ENCODE data around the gene FTO. TPM values are rescaled to one million over a fixed set of nuclear protein-coding genes. Genes with fewer than 3 reads are reported as not detected.
A peak's percentile ranks its signal among the peaks of the same experiment; 100 is the strongest.

FTO gene
- total and polyA plus RNA-seq, 2 of the 8 experiments (the other 6 are each of a cell fraction or from before 2014, with no cell fraction given): 34.5 to 59.8 TPM

- Histone ChIP-seq H3K4me2 (ENCODE audit: insufficient read depth in 1 of 2, low read depth in 2 of 2, low read length in 2 of 2) (no peak overlapping the region), H4K8ac (ENCODE audit: extremely low read depth, insufficient read depth, low read length) (no peak overlapping the region), H3K9me3 (ENCODE audit: insufficient read depth in 2 of 2, low read depth in 1 of 2, low read length in 1 of 2) (0 out of 4 replicates have a peak, but pooled peaks cover 0 to 2% of the 10 kb centered on the region in 2 experiments), H2BK12ac (ENCODE audit: low read depth, low read length) (no peak overlapping the region; the same call in 1 of the 2 replicates), H3K27ac (ENCODE audit: low read depth, low read length) (no peak overlapping the region), H3K18ac (ENCODE audit: extremely low read depth, low read length) (no peak overlapping the region), H3K79me1 (ENCODE audit: low read depth, low read length) (no peaks in the 10 kb centered on the region), H3K36me3 (ENCODE audit: control insufficient read depth in 2 of 4, insufficient read depth in 4 of 4, low read length in 3 of 4) (no peaks in the 10 kb centered on the region), H2BK120ac (replicated peaks; ENCODE audit: low read depth, low read length) (no peak overlapping the region), H4K5ac (ENCODE audit: insufficient read length, low read depth, low read length) (no peak overlapping the region), H3K4me3 (ENCODE audit: extremely low read depth in 1 of 4, insufficient read depth in 2 of 4, low read depth in 3 of 4, low read length in 4 of 4) (no peak overlapping the region; a peak in 1 of 8 replicates), H3K4ac (replicated peaks; ENCODE audit: insufficient read length, low read depth, low read length) (no peak overlapping the region), H3K4me1 (replicated peaks in 1 of 4; ENCODE audit: control insufficient read depth in 3 of 4, insufficient read depth in 4 of 4, low read length in 3 of 4) (peaks cover 0 to 9% (median 3%) of the 10 kb centered on the region in 4 experiments; a peak in 3 of 7 replicates), H2AFZ (ENCODE audit: low read length) (no peak overlapping the region), H3K79me2 (ENCODE audit: control insufficient read depth in 1 of 2, insufficient read depth in 2 of 2, low read length in 2 of 2) (no peaks in the 10 kb centered on the region), H3K23ac (ENCODE audit: insufficient read length) (no peak overlapping the region), H3K27me3 (replicated peaks in 1 of 4; ENCODE audit: control insufficient read depth in 3 of 4, extremely low read depth in 1 of 4, insufficient read depth in 3 of 4, low read length in 3 of 4) (no peaks in the 10 kb centered on the region), H3K56ac (replicated peaks; ENCODE audit: insufficient read length, low read depth, low read length) (no peak overlapping the region), H4K20me1 (replicated peaks in 1 of 2; ENCODE audit: control insufficient read depth in 1 of 2, insufficient read depth in 2 of 2, low read length in 2 of 2) (no peaks in the 10 kb centered on the region), H2BK20ac (ENCODE audit: low read length) (no peak overlapping the region), H4K91ac (replicated peaks; ENCODE audit: insufficient read length, low read length) (no peak overlapping the region), H3K9ac (replicated peaks in 1 of 4; ENCODE audit: extremely low read depth in 1 of 4, low read depth in 3 of 4, low read length in 3 of 4) (no peak overlapping the region), H2AK5ac (ENCODE audit: low read depth, low read length) (no peak overlapping the region), H2BK5ac (ENCODE audit: low read depth, low read length) (peak overlapping the region; percentile 56; the same call in 1 of the 2 replicates), H3K23me2 (ENCODE audit: low read depth, low read length) (no peaks in the 10 kb centered on the region), H3K14ac (ENCODE audit: insufficient read length) (no peak overlapping the region), H2BK15ac (ENCODE audit: low read length) (no peak overlapping the region)
- ChIA-PET POLR2A (ENCODE audit: partially characterized antibody) (no interaction called here), CTCF (ENCODE audit: partially characterized antibody) (no interaction called here)
- TF ChIP-seq CTBP2 (IDR thresholded peaks at IDR 0.05; ENCODE audit: borderline replicate concordance, insufficient read depth, insufficient read length, low read length) (no peak), SIRT6 (IDR thresholded peaks at IDR 0.05; ENCODE audit: low read length) (no peak), EP300 (IDR thresholded peaks at IDR 0.05; ENCODE audit: borderline replicate concordance in 1 of 2, low read depth in 2 of 2, low read length in 2 of 2) (no peak; a peak in 1 of 3 replicates)
- FAIRE-seq (peak; percentile 76), DNase-seq (ENCODE audit: low read depth in 1 of 2, low spot score in 2 of 2) (peak in 1 of 2 experiments; percentile 9)
- 17% methylated on average over 1 of the region's 1 CpG; no CpG with 5 or more reads in 1 of the 2 experiments for WGBS, 2 experiments (ENCODE audit: extremely low coverage in 1 of 2, insufficient coverage in 1 of 2, insufficient read length in 1 of 2, insufficient replicate concordance in 2 of 2, low coverage in 1 of 2, low lambda C conversion rate in 2 of 2, missing lambda C conversion rate in 1 of 2)
Measured at GRCh38 chr16:53865494-53865863, 161.5 kb downstream of the FTO start.

Measured in H1 (cell line).